ENCODE results near the gene MAP2.
A peak's percentile ranks its signal among the peaks of the same experiment; 100 is the strongest.

Gene MAP2

GRCh38 chr2:209529579-209529978 is 105.7 kb downstream of the MAP2 start:
- DNase-seq (ENCODE audit: low spot score), result no peak

GRCh38 chr2:209532321-209532720 is 108.5 kb downstream of the MAP2 start:
- DNase-seq (ENCODE audit: low spot score), result no peak

- DNase-seq (ENCODE audit: low spot score), result no peak
These were observed 109.5 kb downstream of the MAP2 start for GRCh38 chr2:209533391-209533790.

- DNase-seq (ENCODE audit: low spot score), result no peak
These were observed 110.4 kb downstream of the MAP2 start for GRCh38 chr2:209534228-209534627.

GRCh38 chr2:209536363-209536762 is 112.5 kb downstream of the MAP2 start:
- DNase-seq (ENCODE audit: low spot score), result no peak

- no peak for DNase-seq (ENCODE audit: low spot score)
These were observed 123.9 kb downstream of the MAP2 start for GRCh38 chr2:209547726-209548125.

- DNase-seq (ENCODE audit: low spot score), result no peak
These were observed 125.7 kb downstream of the MAP2 start for GRCh38 chr2:209549589-209549988.

- no peak for DNase-seq (ENCODE audit: low spot score)
These were observed 130.1 kb downstream of the MAP2 start for GRCh38 chr2:209553913-209554312.

- peak; percentile 32 for DNase-seq (ENCODE audit: low spot score)
These were observed 132.6 kb downstream of the MAP2 start for GRCh38 chr2:209556354-209556961.

- DNase-seq (ENCODE audit: low spot score), result no peak
These were observed 137.1 kb downstream of the MAP2 start for GRCh38 chr2:209560911-209561310.

GRCh38 chr2:209563453-209563852 is 139.6 kb downstream of the MAP2 start:
- DNase-seq (ENCODE audit: low spot score), result no peak

- DNase-seq (ENCODE audit: low spot score), result no peak
These were observed 141.0 kb downstream of the MAP2 start for GRCh38 chr2:209564816-209565215.

- DNase-seq (ENCODE audit: low spot score), result no peak
These were observed 142.2 kb downstream of the MAP2 start for GRCh38 chr2:209565896-209566582.

- DNase-seq (ENCODE audit: low spot score), result no peak
These were observed 146.3 kb downstream of the MAP2 start for GRCh38 chr2:209570194-209570593.

- DNase-seq (ENCODE audit: low spot score), result no peak
These were observed 150.7 kb downstream of the MAP2 start for GRCh38 chr2:209574515-209574914.

- DNase-seq (ENCODE audit: low spot score), result no peak
These were observed 153.8 kb downstream of the MAP2 start for GRCh38 chr2:209577376-209578357.

GRCh38 chr2:209578394-209579001 is 154.7 kb downstream of the MAP2 start:
- DNase-seq (ENCODE audit: low spot score), result no peak

GRCh38 chr2:209579230-209579749 is 155.4 kb downstream of the MAP2 start:
- DNase-seq (ENCODE audit: low spot score), result no peak

GRCh38 chr2:209581040-209581439 is 157.2 kb downstream of the MAP2 start:
- DNase-seq (ENCODE audit: low spot score), result no peak

- no peak for DNase-seq (ENCODE audit: low spot score)
These were observed 158.4 kb downstream of the MAP2 start for GRCh38 chr2:209582281-209582680.

GRCh38 chr2:209584472-209584871 is 160.6 kb downstream of the MAP2 start:
- no peak for DNase-seq (ENCODE audit: low spot score)

GRCh38 chr2:209584915-209585314 is 161.1 kb downstream of the MAP2 start:
- no peak for DNase-seq (ENCODE audit: low spot score)

All from hepatic stellate cell (primary cell).